H9 (cell line): ENCODE measurements around the gene LRMDA. TPM values are rescaled to one million over a fixed set of nuclear protein-coding genes. Genes with fewer than 3 reads are reported as not detected.

Experiments
- DNase-seq: peaks from one replicate; pipeline ENCODE4 v3.0.0-alpha.2; 2017
- H2AFZ ChIP-seq: one replicate; pipeline ENCODE4 v1.6.1; 2013; ENCODE audit warnings: mild to moderate bottlenecking, low read length, control low read depth, moderate library complexity
- H2AK5ac ChIP-seq: 2 replicates; pipeline ENCODE4 v1.6.1; 2013; ENCODE audit warnings: low read length, control low read depth, mixed read lengths; ENCODE audit not compliant: insufficient read length
- H2BK120ac ChIP-seq: one replicate; pipeline ENCODE4 v1.6.1; 2013; ENCODE audit warnings: low read depth, mild to moderate bottlenecking, low read length, control low read depth, inconsistent platforms; ENCODE audit not compliant: poor library complexity, severe bottlenecking
- H2BK12ac ChIP-seq: 2 replicates; pipeline ENCODE4 v1.6.1; 2013; ENCODE audit warnings: low read length, control low read depth, mixed read lengths, low read depth; ENCODE audit not compliant: insufficient read length
- H2BK15ac ChIP-seq: 2 replicates; pipeline ENCODE4 v1.6.1; 2013; ENCODE audit warnings: low read depth, low read length, control low read depth
- H2BK20ac ChIP-seq: one replicate; pipeline ENCODE4 v1.6.1; 2013; ENCODE audit warnings: low read depth, mild to moderate bottlenecking, low read length, control low read depth, inconsistent platforms; ENCODE audit not compliant: poor library complexity, severe bottlenecking
- H2BK5ac ChIP-seq: 2 replicates; pipeline ENCODE4 v1.6.1; 2013; ENCODE audit warnings: low read length, control low read depth, mixed read lengths; ENCODE audit not compliant: insufficient read length
- H3K14ac ChIP-seq: 2 replicates; pipeline ENCODE4 v1.6.1; 2013; ENCODE audit warnings: low read length, control low read depth; ENCODE audit not compliant: insufficient read depth
- H3K18ac ChIP-seq: 2 replicates; pipeline ENCODE4 v1.6.1; 2013; ENCODE audit warnings: low read depth, mild to moderate bottlenecking, mixed read lengths, low read length, control low read depth; ENCODE audit not compliant: insufficient read length
- H3K23ac ChIP-seq: 2 replicates; pipeline ENCODE4 v1.6.1; 2013; ENCODE audit warnings: low read length, control low read depth, mixed read lengths, low read depth; ENCODE audit not compliant: insufficient read length
- H3K23me2 ChIP-seq: 2 replicates; pipeline ENCODE4 v1.6.1; 2013; ENCODE audit warnings: low read depth, mild to moderate bottlenecking, mixed read lengths, low read length, control low read depth; ENCODE audit not compliant: insufficient read length, poor library complexity, severe bottlenecking
- H3K27ac ChIP-seq: 2 replicates; pipeline ENCODE4 v1.5.1; 2013; ENCODE audit warnings: low read length, control low read depth, mixed read lengths, low read depth; ENCODE audit not compliant: insufficient read length
- H3K27me3 ChIP-seq: 2 replicates; pipeline ENCODE4 v1.6.1; 2013; ENCODE audit warnings: low read length, control low read depth, inconsistent platforms; ENCODE audit not compliant: insufficient read depth
- H3K4ac ChIP-seq: 2 replicates; pipeline ENCODE4 v1.6.1; 2013; ENCODE audit warnings: low read depth, mild to moderate bottlenecking, control low read depth, inconsistent platforms, low read length, moderate library complexity
- H3K4me1 ChIP-seq: 2 replicates; pipeline ENCODE4 v1.6.1; 2013; ENCODE audit warnings: low read length, control low read depth, inconsistent platforms; ENCODE audit not compliant: insufficient read depth
- H3K4me2 ChIP-seq: 2 replicates; pipeline ENCODE4 v1.6.1; 2013; ENCODE audit warnings: low read length, control low read depth, mixed read lengths; ENCODE audit not compliant: insufficient read length, insufficient read depth
- H3K56ac ChIP-seq: 2 replicates; pipeline ENCODE4 v1.6.1; 2013; ENCODE audit warnings: low read depth, mild to moderate bottlenecking, mixed read lengths, low read length, control low read depth; ENCODE audit not compliant: insufficient read length
- H3K79me1 ChIP-seq: 2 replicates; pipeline ENCODE4 v1.6.1; 2013; ENCODE audit warnings: low read depth, mild to moderate bottlenecking, moderate library complexity, low read length, control low read depth, inconsistent platforms; ENCODE audit not compliant: insufficient read depth, poor library complexity, severe bottlenecking
- H3K79me2 ChIP-seq: 2 replicates; pipeline ENCODE4 v1.6.1; 2013; ENCODE audit warnings: low read length, control low read depth, inconsistent platforms; ENCODE audit not compliant: insufficient read depth
- H3K9ac ChIP-seq: 2 replicates; pipeline ENCODE4 v1.6.1; 2013; ENCODE audit warnings: low read length, control low read depth, mixed read lengths; ENCODE audit not compliant: insufficient read length; ENCODE audit errors: extremely low read depth
- H3K9me3 ChIP-seq: one replicate; pipeline ENCODE4 v1.6.1; 2013; ENCODE audit warnings: low read depth, low read length, inconsistent platforms; ENCODE audit not compliant: control insufficient read depth
- H3T11ph ChIP-seq: one replicate; pipeline ENCODE4 v1.6.1; 2013; ENCODE audit warnings: mild to moderate bottlenecking, low read length, control low read depth, inconsistent platforms
- H4K20me1 ChIP-seq: one replicate; pipeline ENCODE4 v1.6.1; 2013; ENCODE audit not compliant: control insufficient read depth, insufficient read length, insufficient read depth
- H4K5ac ChIP-seq: 2 replicates; pipeline ENCODE4 v1.6.1; 2013; ENCODE audit warnings: low read depth, mild to moderate bottlenecking, mixed read lengths, low read length, control low read depth; ENCODE audit not compliant: insufficient read length
- H4K8ac ChIP-seq: replicated peaks from 2 replicates; pipeline ENCODE4 v1.6.1; 2013; ENCODE audit warnings: low read length, control low read depth, mixed read lengths, low read depth; ENCODE audit not compliant: insufficient read length
- H4K91ac ChIP-seq: 2 replicates; pipeline ENCODE4 v1.6.1; 2013; ENCODE audit warnings: low read depth, mild to moderate bottlenecking, moderate library complexity, mixed read lengths, low read length, control low read depth; ENCODE audit not compliant: insufficient read length
- H3K27ac Mint-ChIP-seq, 3 experiments: 2 replicates in 2 of 3; 3 replicates in 1 of 3; pipeline ENCODE4 v1.8.0; 2020 to 2021; ENCODE audit warnings: mixed read lengths in 3 of 3, mild to moderate bottlenecking in 1 of 3, moderate library complexity in 1 of 3
- H3K27me3 Mint-ChIP-seq: 2 replicates; pipeline ENCODE4 v1.8.0; 2021; ENCODE audit warnings: low read depth, mild to moderate bottlenecking, moderate library complexity, mixed read lengths
- H3K36me3 Mint-ChIP-seq, 3 experiments: 2 replicates in 2 of 3; 3 replicates in 1 of 3; pipeline ENCODE4 v1.8.0; 2020 to 2021; ENCODE audit warnings: low read depth in 3 of 3, mixed read lengths in 3 of 3; ENCODE audit not compliant: insufficient read depth in 1 of 3
- H3K4me1 Mint-ChIP-seq, 2 experiments: 2 replicates each; pipeline ENCODE4 v1.8.0; 2020; ENCODE audit warnings: mixed read lengths in 2 of 2
- H3K4me3 Mint-ChIP-seq, 2 experiments: 2 replicates in 1 of 2; 3 replicates in 1 of 2; pipeline ENCODE4 v1.8.0; 2020 to 2021; ENCODE audit warnings: mild to moderate bottlenecking in 2 of 2, mixed read lengths in 2 of 2, moderate library complexity in 1 of 2
- H3K9me3 Mint-ChIP-seq, 2 experiments: 2 replicates in 1 of 2; 3 replicates in 1 of 2; pipeline ENCODE4 v1.8.0; 2020; ENCODE audit warnings: mild to moderate bottlenecking in 2 of 2, mixed read lengths in 2 of 2, moderate library complexity in 1 of 2
- WGBS: extraction: QIAGEN DNeasy Blood & Tissue Kit; methylation state at CpG from one replicate; pipeline ENCODE4 v1.1.7; 2013; ENCODE audit warnings: missing lambda C conversion rate, low lambda C conversion rate, mixed read lengths; ENCODE audit not compliant: insufficient read length; ENCODE audit errors: extremely low coverage; 5-methylcytosine and 5-hydroxymethylcytosine counted together
- total RNA-seq: library from RNA; stranded (reverse); gene quantifications from 2 replicates; pipeline ENCODE4 v1.2.1, GENCODE V29; 2021
- TF ChIP-seq, protein P1 (sequence below): fragments of 200-600 bp; sonication (generic); conservative IDR thresholded peaks from 3 replicates; pipeline ENCODE4 v1.8.0; 2021; ENCODE audit warnings: antibody characterized with exemption, mild to moderate bottlenecking

LRMDA gene
- total RNA-seq, 1 experiment from 2014 or later: 1.8 TPM

DNA sequence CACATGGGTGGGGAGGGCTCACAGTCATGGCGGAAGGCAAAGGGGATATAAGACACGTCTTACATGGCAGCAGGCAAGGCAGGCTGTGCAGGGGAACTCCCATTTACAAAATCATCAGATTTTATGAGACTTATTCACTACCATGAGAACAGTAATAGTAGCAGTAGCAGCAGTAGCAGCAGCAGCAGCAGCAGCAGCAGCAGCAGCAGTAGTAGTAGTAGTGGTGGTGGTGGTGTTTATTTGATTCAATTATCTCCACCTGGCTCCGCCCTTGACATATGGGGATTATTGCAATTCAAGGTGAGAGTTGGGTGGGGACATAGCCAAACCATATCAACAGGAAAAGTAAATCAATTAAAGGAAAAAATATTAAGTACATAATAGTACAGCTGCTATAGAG lies 184.7 kb downstream of the LRMDA start:
- peaks cover 4% of the 10 kb centered on the region; the same call in 1 of the 2 replicates for H3K4me1 ChIP-seq
- Mint-ChIP-seq H3K9me3 (no peaks in the 10 kb centered on the region), H3K4me1 (peaks cover 20 to 28% of the 10 kb centered on the region in 2 experiments)

More for the DNA sequence above, 184.7 kb downstream of the LRMDA start:
- H3K4me3 Mint-ChIP-seq: no peak overlapping the region
- Histone ChIP-seq H2BK15ac (no peak overlapping the region), H3K14ac (no peak overlapping the region), H3K79me1 (no peaks in the 10 kb centered on the region), H3T11ph (no peak overlapping the region), H2BK5ac (no peak overlapping the region), H3K23ac (no peak overlapping the region), H4K20me1 (no peaks in the 10 kb centered on the region), H3K79me2 (no peaks in the 10 kb centered on the region), H3K27ac (no peak overlapping the region), H3K4ac (no peak overlapping the region), H2BK120ac (no peak overlapping the region), H3K9me3 (no peaks in the 10 kb centered on the region), H2BK12ac (no peak overlapping the region), H3K9ac (no peak overlapping the region), H3K27me3 (no peaks in the 10 kb centered on the region), H2AFZ (no peak overlapping the region), H4K5ac (no peak overlapping the region), H4K91ac (no peak overlapping the region), H2BK20ac (no peak overlapping the region), H3K18ac (no peak overlapping the region), H2AK5ac (no peak overlapping the region), H3K4me2 (no peak overlapping the region), H3K23me2 (no peaks in the 10 kb centered on the region), H4K8ac (no peak overlapping the region), H3K56ac (no peak overlapping the region)
- no CpG with 5 or more reads among the region's 3 CpGs for WGBS
- H3K36me3 Mint-ChIP-seq: no peaks in the 10 kb centered on the region
- TF ChIP-seq, protein P1, sequence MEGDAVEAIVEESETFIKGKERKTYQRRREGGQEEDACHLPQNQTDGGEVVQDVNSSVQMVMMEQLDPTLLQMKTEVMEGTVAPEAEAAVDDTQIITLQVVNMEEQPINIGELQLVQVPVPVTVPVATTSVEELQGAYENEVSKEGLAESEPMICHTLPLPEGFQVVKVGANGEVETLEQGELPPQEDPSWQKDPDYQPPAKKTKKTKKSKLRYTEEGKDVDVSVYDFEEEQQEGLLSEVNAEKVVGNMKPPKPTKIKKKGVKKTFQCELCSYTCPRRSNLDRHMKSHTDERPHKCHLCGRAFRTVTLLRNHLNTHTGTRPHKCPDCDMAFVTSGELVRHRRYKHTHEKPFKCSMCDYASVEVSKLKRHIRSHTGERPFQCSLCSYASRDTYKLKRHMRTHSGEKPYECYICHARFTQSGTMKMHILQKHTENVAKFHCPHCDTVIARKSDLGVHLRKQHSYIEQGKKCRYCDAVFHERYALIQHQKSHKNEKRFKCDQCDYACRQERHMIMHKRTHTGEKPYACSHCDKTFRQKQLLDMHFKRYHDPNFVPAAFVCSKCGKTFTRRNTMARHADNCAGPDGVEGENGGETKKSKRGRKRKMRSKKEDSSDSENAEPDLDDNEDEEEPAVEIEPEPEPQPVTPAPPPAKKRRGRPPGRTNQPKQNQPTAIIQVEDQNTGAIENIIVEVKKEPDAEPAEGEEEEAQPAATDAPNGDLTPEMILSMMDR: no peak
- DNase-seq: no peak
- H3K27ac Mint-ChIP-seq: no peak overlapping the region
- H3K27me3 Mint-ChIP-seq: peaks cover 16% of the 10 kb centered on the region
